ENCODE results near the gene BSCL2.
"Not testable (repeated sequence)": the region's sequence is repeated elsewhere in the genome, so short reads cannot be mapped to it uniquely, and the experiment has no call there.

Gene BSCL2

GRCh38 chr11:62707277-62707861 lies at the start of gene BSCL2, which contains the start of gene GNG3:
TSS of gene BSCL2 (minus strand) at chr11:62707424. CDS start at chr11:62707195, 229 bp downstream.
TSS of gene GNG3 (plus strand) at chr11:62707676. CDS start at chr11:62708296, 620 bp downstream.
- DNase-seq = no peak

DNA sequence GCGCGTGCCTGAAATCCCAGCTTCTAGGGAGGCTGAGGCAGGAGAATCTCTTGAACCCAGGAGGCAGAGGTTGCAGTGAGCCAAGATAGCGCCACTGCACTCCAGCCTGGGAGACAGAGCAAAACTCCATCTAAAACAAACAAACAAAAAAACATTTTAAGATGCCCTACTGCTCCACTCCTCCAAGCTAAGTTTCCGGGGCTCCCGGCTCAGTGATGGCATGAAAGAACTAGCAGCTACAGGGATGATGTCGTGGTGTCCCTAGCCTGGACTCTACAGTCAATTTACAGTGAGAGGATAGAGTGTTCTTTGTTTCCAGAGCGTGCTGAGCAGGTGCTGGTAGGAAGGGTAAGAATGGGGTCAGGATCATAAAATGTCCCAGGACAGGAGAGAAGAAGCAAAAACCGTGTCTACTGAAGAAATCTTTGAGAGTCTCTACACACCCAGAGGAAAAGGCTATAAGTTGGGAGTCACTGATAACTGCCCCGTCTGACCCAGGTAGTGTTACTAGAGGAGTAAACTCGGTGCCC lies 47.9 kb upstream of the BSCL2 start:
- no peak for DNase-seq

DNA sequence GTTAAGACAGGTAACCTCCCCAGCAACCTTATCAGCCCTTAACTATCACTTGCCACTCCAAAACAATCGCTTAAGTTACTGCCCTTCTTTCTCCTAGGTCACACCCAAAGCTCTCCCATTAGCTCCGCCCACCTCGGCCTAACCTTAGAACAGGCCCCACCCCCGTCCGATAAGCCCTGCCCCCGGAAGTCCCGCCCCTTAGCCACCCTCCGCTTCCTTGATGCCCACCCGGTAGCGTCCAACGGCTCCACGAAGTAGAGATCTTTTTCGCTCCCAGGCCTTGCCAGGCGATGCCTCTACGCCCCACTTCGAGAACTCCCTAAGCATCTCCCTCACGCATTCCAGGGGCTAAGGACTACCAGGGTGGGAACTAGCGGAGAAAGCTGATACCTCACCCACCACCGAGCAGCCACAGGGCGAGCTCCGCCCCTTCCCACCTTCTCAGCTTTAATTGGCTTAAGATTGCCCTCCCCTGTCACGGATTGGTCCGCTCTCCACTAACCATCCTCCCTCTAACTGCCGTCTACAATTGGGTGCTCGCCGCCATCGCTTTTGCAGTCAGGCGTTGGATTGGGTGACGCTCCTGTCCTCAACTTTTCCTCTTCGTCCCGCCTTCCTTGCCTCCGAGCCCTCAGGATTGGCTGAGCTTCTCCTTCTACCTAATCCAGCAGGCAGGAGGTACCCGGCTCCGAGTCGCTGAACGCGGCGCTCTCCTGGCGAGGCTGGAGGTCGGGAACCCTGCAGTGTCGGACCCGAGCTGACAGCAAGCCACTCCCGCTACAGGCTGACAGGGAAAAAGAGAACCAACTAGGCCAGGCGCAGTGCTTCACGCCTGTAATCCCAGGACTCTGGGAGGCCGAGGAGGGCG lies 46.7 kb upstream of the BSCL2 start, which contains the start of gene ZBTB3:
Gene ZBTB3 (minus strand): TSS at position 425 of the 868 bp plus-strand sequence. CDS start 496 bp downstream, outside the sequence.
- DNase-seq = peak; percentile 97 to 100

- DNase-seq = no peak
Observed at GRCh38 chr11:62752994-62753735, 45.9 kb upstream of the BSCL2 start.

DNA sequence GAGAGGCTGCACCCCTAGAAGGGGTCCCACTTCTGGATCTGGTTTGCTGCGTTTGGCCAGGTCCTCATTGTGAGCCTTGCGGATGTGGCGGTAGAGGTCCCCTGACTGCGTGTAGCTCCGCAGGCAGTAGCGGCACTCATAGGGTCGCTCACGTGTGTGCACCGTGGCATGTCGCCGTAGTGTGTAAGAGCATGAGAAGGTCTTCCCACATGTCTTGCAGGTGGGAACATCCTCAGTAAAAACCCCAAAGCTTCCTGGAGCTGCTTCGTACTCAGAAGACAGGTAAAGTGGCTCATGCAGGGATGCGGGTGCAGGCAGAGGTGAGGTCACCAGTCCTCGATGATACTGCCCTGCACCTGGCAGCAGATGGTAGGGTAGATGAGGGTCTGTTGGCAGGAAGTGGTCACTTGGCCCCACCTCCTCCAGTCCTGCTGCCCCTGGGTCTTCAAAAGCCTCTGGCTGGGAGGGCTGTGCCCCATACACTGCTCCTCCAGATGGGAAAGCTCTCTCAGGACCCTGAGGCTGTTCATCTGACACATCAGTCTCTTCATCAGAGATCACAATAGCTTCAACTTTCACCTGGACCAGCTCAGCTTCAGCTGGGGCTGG lies 45.1 kb upstream of the BSCL2 start:
- no peak for DNase-seq

- DNase-seq = not testable (repeated sequence)
Observed at GRCh38 chr11:62749931-62750330, 42.7 kb upstream of the BSCL2 start.

- DNase-seq = no peak
Observed at GRCh38 chr11:62747475-62748160, 40.4 kb upstream of the BSCL2 start.

GRCh38 chr11:62737196-62737595 lies 30.0 kb upstream of the BSCL2 start:
- no peak for DNase-seq

DNA sequence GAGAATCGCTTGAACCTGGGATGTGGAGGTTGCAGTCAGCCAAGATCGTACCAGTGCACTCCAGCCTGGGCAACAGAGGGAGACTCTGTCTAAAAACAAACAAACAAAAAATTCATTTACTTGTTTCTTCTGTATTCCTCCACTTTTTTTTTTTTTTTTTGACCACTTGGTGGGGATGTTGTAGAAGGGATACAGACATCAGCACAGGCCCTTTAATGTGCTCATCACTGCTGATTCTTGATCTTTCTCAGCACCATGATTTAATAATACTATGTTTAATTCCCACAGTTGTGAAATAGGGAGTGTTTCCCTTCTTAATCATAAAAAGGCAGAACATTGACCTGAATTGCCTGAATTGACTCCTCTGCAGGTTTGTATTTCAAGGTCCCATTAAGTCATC lies 25.6 kb upstream of the BSCL2 start:
- DNase-seq = peak in 1 of 2 experiments; percentile 14

GRCh38 chr11:62730076-62730475 lies 22.9 kb upstream of the BSCL2 start:
- not testable (repeated sequence) for DNase-seq

- DNase-seq = peak; percentile 81 to 89
Observed at GRCh38 chr11:62728171-62728988, 21.2 kb upstream of the BSCL2 start, which contains the start of gene TTC9C. TSS of gene TTC9C (plus strand) at chr11:62728486. CDS start at chr11:62728849, 363 bp downstream.

GRCh38 chr11:62727872-62728170 lies 20.6 kb upstream of the BSCL2 start:
- DNase-seq = peak; percentile 96

GRCh38 chr11:62727165-62727871 lies 20.1 kb upstream of the BSCL2 start, which contains the start of gene HNRNPUL2:
TSS of gene HNRNPUL2 (minus strand) at chr11:62727457. CDS start at chr11:62727156, 301 bp downstream.
- DNase-seq = peak; percentile 97 to 98

- peak in 1 of 2 experiments; percentile 63 for DNase-seq
Observed at GRCh38 chr11:62726915-62727164, 19.6 kb upstream of the BSCL2 start.

DNA sequence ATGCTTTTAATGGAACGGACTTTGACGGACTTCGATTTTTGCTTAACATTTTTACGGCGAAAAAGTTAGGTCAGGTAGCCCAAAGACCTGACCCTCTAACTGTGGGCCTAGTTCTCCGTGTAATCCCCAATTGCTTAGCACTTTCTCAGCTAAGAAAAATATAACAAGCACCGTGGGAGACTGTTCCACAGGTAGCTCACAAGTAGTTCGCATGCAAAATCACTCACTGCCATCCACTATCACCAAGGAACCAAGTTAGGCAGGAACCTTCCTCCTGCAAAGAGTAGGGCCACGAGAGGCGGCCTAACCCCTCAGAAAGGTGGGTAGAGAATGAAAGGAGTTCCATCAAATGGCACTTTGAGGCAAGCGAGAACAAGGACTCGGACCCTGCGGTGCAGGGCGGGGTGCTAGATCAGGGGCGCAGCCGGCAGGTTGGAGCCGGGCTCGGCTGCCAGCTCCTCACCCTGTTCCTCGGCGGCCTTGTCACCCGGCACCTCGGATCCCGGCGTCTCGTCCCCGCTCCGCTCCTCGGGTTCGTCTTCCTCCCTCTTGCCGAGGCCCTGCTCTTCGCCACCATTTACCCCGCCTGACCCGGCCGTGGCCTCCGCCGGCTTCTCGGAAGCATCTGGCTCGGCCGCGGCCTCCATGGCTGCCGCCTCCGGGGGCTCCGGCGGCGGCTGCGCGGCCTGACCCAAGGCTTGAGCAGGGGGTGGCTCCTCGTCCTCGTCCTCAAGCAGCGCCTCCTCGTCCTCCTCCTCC lies 19.1 kb upstream of the BSCL2 start:
- DNase-seq = no peak

- DNase-seq = no peak
Observed at GRCh38 chr11:62725646-62726045, 18.4 kb upstream of the BSCL2 start.

DNA sequence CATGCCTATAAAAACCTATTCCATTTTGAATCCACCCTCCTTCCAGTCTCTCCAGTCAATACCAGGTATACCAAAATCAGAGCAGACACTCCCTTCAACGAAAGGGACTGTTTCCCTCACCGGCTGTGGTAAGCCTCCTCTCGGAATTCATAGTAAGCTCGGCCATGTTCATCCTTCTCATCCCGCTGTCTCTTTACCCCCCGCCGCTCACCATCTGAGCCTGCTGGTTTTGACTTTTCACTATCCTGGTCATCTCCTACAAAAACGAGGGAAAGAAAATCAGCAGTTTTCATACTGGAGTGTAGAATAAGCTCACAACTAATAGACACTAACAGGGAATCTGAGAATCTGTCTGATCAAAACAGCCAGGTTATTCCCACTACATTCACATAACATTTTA lies 16.9 kb upstream of the BSCL2 start:
- DNase-seq = no peak

DNA sequence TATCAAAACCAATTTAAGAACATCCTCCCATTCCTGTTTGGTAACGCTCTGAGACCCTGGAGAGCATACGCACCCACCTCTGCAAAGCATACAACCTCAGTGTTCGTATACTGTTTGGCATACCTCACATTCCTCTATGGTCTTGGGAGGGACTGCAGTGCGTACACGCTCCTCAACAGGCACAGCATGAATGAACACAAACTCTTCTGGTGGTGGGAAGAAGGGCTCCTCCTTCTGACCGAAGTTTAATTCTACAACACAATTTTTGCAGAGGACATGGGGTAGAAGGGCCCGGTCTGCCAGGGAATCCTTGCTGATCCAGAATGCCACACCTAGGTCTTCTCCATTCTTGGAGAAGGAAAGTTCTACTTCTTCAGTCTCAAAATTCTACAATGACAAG lies 14.8 kb upstream of the BSCL2 start:
- no peak for DNase-seq

GRCh38 chr11:62719302-62719978 lies 12.2 kb upstream of the BSCL2 start:
- no peak for DNase-seq
